ENCODE data around the gene SLC6A4. TPM values are rescaled to one million over a fixed set of nuclear protein-coding genes. Genes with fewer than 3 reads are reported as not detected.

Gene SLC6A4
- total and polyA plus RNA-seq, 3 donors from 2014 or later = 1.7 to 2.4 (median 1.7) TPM

GRCh38 chr17:30228011-30228410 is 7.5 kb downstream of the SLC6A4 start:
- H3K9me3 ChIP-seq = no peaks in the 10 kb centered on the region
- intact Hi-C loops (cut with DNase I; ENCODE audit: low total_unique reads) = no loop called here
- H3K4me3 ChIP-seq = no peak overlapping the region
- no peak overlapping the region for H3K27ac ChIP-seq
- no peaks in the 10 kb centered on the region for H3K36me3 ChIP-seq (ENCODE audit: low read depth, missing control alignments)
- DNase-seq = no peak
- TF ChIP-seq CTCF (IDR thresholded peaks at IDR 0.05) (no peak), POLR2A (IDR thresholded peaks at IDR 0.05) (no peak)
- WGBS, 2 donors = 86 to 90% methylated on average over 3 of the region's 3 CpGs
- no peaks in the 10 kb centered on the region for H3K4me1 ChIP-seq
- H3K27me3 ChIP-seq = no peaks in the 10 kb centered on the region

GRCh38 chr17:30226878-30227277 is 8.6 kb downstream of the SLC6A4 start:
- WGBS, 2 donors = 83 to 90% methylated on average over 10 of the region's 10 CpGs

GRCh38 chr17:30225919-30226553 is 9.5 kb downstream of the SLC6A4 start:
- H3K36me3 ChIP-seq (ENCODE audit: low read depth, missing control alignments) = no peaks in the 10 kb centered on the region
- no peaks in the 10 kb centered on the region for H3K4me1 ChIP-seq
- H3K9me3 ChIP-seq = no peaks in the 10 kb centered on the region
- DNase-seq = no peak
- H3K27me3 ChIP-seq = no peaks in the 10 kb centered on the region
- 85 to 89% methylated on average over 15 of the region's 15 CpGs for WGBS, 2 donors
- H3K4me3 ChIP-seq = no peak overlapping the region
- no peak for TF ChIP-seq CTCF (IDR thresholded peaks at IDR 0.05)
- TF ChIP-seq POLR2A (IDR thresholded peaks at IDR 0.05) = no peak
- intact Hi-C loops (cut with DNase I; ENCODE audit: low total_unique reads) = no loop called here
- no peak overlapping the region for H3K27ac ChIP-seq

More at GRCh38 chr17:30226878-30227277, 8.6 kb downstream of the SLC6A4 start:
- H3K4me1 ChIP-seq = no peaks in the 10 kb centered on the region
- TF ChIP-seq CTCF (IDR thresholded peaks at IDR 0.05) (no peak), POLR2A (IDR thresholded peaks at IDR 0.05) (no peak)
- no peak for DNase-seq
- no peaks in the 10 kb centered on the region for H3K9me3 ChIP-seq
- intact Hi-C loops (cut with DNase I; ENCODE audit: low total_unique reads) = no loop called here
- H3K4me3 ChIP-seq = no peak overlapping the region
- no peak overlapping the region for H3K27ac ChIP-seq
- no peaks in the 10 kb centered on the region for H3K36me3 ChIP-seq (ENCODE audit: low read depth, missing control alignments)
- H3K27me3 ChIP-seq = no peaks in the 10 kb centered on the region

GRCh38 chr17:30225112-30225511 is 10.4 kb downstream of the SLC6A4 start:
- no peaks in the 10 kb centered on the region for H3K9me3 ChIP-seq
- no peak overlapping the region for H3K27ac ChIP-seq
- H3K4me1 ChIP-seq = no peaks in the 10 kb centered on the region
- H3K27me3 ChIP-seq = no peaks in the 10 kb centered on the region
- WGBS, 2 donors = 82 to 90% methylated on average over 3 of the region's 3 CpGs
- TF ChIP-seq CTCF (IDR thresholded peaks at IDR 0.05) = no peak
- no peak for TF ChIP-seq POLR2A (IDR thresholded peaks at IDR 0.05)
- DNase-seq = no peak
- H3K4me3 ChIP-seq = no peak overlapping the region
- no peaks in the 10 kb centered on the region for H3K36me3 ChIP-seq (ENCODE audit: low read depth, missing control alignments)
- intact Hi-C loops (cut with DNase I; ENCODE audit: low total_unique reads) = no loop called here

- Histone ChIP-seq H3K27me3 (no peaks in the 10 kb centered on the region), H3K4me1 (no peaks in the 10 kb centered on the region), H3K36me3 (ENCODE audit: low read depth, missing control alignments) (no peaks in the 10 kb centered on the region), H3K4me3 (no peak overlapping the region), H3K9me3 (no peaks in the 10 kb centered on the region), H3K27ac (no peak overlapping the region)
- intact Hi-C loops (cut with DNase I; ENCODE audit: low total_unique reads) = no loop called here
- TF ChIP-seq CTCF (IDR thresholded peaks at IDR 0.05) (no peak), POLR2A (IDR thresholded peaks at IDR 0.05) (no peak)
- no peak for DNase-seq
- WGBS, 2 donors = 73% methylated on average over 8 of the region's 8 CpGs
Observed at GRCh38 chr17:30224419-30224960, 11.0 kb downstream of the SLC6A4 start.
